ENCODE measurements around the gene NBAS.
"Not testable (repeated sequence)": the region's sequence is repeated elsewhere in the genome, so short reads cannot be mapped to it uniquely, and the experiment has no call there.

Gene NBAS

DNA sequence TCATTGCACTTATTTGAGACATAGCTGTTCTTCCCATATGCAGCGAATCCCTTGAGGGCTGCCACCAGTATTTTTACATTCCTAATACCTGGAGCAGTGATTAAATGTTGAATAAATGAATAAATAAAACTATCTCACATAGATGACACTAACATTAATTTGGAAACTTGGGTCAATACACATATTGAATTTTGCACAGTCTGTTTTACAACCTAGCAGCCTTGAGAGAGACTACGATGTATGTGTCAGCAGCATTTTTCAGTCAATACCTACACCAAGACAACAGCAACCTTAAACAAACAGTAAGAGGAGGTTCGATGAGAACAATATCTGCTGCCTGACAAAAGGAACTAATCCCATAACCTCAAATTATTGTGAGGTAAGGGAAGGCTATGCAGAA lies 53.4 kb downstream of the NBAS start:
- TF ChIP-seq, protein P1, sequence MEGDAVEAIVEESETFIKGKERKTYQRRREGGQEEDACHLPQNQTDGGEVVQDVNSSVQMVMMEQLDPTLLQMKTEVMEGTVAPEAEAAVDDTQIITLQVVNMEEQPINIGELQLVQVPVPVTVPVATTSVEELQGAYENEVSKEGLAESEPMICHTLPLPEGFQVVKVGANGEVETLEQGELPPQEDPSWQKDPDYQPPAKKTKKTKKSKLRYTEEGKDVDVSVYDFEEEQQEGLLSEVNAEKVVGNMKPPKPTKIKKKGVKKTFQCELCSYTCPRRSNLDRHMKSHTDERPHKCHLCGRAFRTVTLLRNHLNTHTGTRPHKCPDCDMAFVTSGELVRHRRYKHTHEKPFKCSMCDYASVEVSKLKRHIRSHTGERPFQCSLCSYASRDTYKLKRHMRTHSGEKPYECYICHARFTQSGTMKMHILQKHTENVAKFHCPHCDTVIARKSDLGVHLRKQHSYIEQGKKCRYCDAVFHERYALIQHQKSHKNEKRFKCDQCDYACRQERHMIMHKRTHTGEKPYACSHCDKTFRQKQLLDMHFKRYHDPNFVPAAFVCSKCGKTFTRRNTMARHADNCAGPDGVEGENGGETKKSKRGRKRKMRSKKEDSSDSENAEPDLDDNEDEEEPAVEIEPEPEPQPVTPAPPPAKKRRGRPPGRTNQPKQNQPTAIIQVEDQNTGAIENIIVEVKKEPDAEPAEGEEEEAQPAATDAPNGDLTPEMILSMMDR (IDR thresholded peaks at IDR 0.05; ENCODE audit: control extremely low read depth, extremely low read depth, low read depth, missing control alignments): no peak
- DNase-seq (ENCODE audit: extremely low spot score): no peak
- ChIA-PET POLR2A (no interaction called here), CTCF (interaction anchor here (1.8 kb wide), 1 partner anchor 9 kb away, joined by 5 read pairs; no protein-coding TSS in a partner anchor)

DNA sequence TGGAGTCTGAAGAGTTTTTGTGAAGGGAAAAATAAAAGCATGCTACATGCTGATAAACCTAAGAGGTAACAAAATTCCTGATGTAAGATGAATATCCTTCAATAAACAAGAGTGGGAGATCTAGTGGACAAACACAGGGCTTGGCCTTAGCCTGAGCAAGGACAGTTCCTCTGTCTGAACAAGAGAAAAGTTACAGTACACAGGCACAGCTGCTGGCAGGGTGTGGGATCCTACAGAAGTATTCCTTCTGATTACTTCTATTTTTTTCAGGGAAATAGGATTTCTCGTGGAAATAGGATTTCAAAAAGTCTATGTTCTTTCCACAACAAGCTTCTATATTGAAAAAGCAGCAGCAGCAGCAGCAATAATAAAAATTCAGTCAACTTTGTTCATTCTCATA lies 54.1 kb downstream of the NBAS start:
- ChIA-PET CTCF (interaction anchor here (1.5 to 1.8 kb wide), 2 partner anchors 9 to 27 kb away, joined by 3 to 5 read pairs; no protein-coding TSS in a partner anchor), POLR2A (no interaction called here)
- DNase-seq (ENCODE audit: extremely low spot score): no peak
- TF ChIP-seq, protein P1 (IDR thresholded peaks at IDR 0.05; ENCODE audit: control extremely low read depth, extremely low read depth, low read depth, missing control alignments): no peak

DNA sequence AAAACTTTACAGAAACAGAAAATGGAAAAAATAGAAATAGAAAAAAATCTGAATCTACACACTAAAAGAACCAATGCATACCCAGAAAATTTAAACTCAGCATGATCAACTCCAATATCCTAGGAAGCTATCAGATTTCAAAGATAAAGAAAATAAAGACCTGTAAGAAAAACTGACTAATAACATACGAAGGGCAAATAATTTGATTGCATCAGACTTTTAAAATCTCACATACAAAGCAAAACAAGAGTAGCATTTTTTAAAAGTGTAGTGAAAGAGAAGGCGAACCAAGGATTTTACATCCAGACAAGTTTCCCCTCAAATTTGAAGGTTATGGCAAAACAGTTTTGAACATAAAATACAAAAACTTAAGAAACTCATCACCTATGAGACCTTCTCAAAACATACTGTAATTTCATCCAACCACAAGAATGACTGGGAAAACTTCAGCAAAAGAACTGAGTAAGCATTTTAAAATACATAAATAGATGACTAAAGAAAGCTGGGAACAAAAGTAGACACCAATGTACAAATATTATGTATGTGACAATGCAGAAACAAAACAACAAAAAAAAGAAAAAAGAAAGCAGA lies 54.8 kb downstream of the NBAS start:
- TF ChIP-seq, protein P1 (IDR thresholded peaks at IDR 0.05; ENCODE audit: control extremely low read depth, extremely low read depth, low read depth, missing control alignments): no peak
- ChIA-PET CTCF (interaction anchor here (1.5 to 1.8 kb wide), 2 partner anchors 10 to 27 kb away, joined by 3 to 5 read pairs; no protein-coding TSS in a partner anchor), POLR2A (no interaction called here)
- DNase-seq (ENCODE audit: extremely low spot score): no peak

DNA sequence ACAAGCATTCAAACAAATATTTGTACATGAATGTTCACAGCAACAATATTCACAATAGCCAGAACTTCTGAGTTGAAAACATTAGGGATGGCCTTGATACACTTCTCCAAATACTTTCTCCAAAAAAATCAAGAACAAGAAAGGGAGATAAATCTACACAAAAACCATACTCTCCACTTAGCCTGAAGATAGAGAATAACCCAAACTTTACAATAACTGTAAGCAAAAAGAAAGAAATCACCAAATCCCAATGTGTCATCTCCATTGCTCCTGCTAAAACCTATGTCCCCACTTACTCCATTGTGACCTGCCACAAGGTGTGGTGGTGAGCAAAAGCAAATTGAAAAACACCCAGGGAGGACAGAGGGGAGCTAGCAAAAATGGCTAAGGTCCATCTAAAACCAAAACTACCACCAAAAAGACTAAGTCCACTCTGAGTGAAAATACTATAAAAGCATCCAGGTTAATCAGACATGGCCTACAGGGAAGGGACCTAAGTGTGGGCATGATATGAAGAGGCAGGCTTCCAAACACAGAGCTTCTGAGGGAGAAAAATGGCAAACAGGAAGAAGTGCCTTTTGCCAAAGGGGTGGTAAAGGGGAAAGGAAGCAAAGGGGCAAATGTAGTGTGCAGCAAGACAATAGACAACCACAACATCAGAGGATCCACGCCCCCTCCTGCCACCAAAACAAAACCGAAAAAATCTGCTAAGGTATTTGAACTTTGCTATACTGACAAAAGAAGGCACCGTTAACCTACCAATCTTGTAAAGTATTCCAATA lies 56.1 kb downstream of the NBAS start:
- ChIA-PET CTCF (interaction anchor here (1.1 to 1.5 kb wide), 2 partner anchors 8 to 25 kb away, joined by 3 read pairs; no protein-coding TSS in a partner anchor), POLR2A (no interaction called here)
- DNase-seq (ENCODE audit: extremely low spot score): no peak
- TF ChIP-seq, protein P1 (IDR thresholded peaks at IDR 0.05; ENCODE audit: control extremely low read depth, extremely low read depth, low read depth, missing control alignments): no peak

DNA sequence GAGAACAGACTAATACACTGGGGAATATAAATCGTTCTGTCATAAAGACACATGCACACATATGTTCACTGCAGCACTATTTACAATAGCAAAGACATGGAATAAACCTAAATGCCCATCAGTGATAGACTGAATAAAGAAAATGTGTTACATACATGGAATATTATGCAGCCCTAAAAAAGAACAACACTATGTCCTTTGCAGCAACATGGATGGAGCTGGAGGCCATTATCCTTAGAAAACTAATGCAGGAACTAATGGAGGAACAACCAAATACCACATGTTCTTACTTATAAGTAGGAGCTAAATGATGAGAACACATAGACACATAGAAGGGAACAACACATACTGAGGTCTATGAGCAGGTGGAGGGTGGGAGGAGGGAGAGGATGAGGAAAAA lies 61.9 kb downstream of the NBAS start:
- POLR2A ChIA-PET; DNase-seq (ENCODE audit: extremely low spot score): not testable (repeated sequence)
- CTCF ChIA-PET: interaction anchor here (1.1 kb wide), 1 partner anchor 14 kb away, joined by 3 read pairs; no protein-coding TSS in a partner anchor

DNA sequence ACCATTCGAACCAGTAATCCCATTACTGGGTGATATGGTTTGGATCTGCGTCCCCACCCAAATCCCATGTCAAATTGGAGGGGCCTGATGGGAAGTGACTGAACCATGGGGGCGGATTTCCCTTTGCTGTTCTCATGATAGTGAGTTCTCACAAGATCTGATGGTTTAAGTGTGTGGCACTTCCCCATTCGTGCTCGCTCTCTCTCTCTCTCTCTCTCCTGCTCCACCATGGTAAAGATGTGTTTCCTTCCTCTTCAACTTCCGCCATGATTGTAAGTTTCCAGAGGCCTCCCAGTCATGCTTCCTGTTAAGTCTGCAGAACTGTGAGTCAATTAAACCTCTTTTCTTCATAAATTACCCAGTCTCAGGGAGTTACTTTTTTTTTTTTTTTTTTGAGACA lies 62.6 kb downstream of the NBAS start:
- DNase-seq (ENCODE audit: extremely low spot score): no peak
- POLR2A ChIA-PET: no interaction called here
- TF ChIP-seq, protein P1 (IDR thresholded peaks at IDR 0.05; ENCODE audit: control extremely low read depth, extremely low read depth, low read depth, missing control alignments): no peak
- CTCF ChIA-PET: interaction anchor here (2.0 kb wide), 1 partner anchor 78 kb away, joined by 7 read pairs; no protein-coding TSS in a partner anchor

DNA sequence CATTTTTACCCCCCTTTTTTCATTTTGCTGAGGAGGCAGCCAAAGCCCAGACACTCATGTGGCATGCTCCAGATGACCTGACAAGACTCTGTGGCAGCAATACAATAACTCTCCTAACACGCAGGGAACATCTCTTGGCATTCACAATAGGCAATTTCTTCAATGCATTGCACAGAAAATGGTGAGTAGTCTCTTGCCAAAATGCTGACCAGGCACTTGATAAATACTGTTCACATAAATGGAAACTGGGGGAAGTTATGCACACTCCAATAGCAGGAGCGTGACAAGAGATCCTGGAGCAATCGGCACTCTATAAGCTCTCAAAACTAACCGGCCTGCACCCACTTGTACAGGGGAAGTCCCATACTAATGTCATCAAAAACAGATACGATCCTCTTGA lies 66.3 kb downstream of the NBAS start:
- POLR2A ChIA-PET: no interaction called here
- no peak for DNase-seq (ENCODE audit: extremely low spot score)
- TF ChIP-seq, protein P1 (IDR thresholded peaks at IDR 0.05; ENCODE audit: control extremely low read depth, extremely low read depth, low read depth, missing control alignments): no peak
- CTCF ChIA-PET: no interaction called here

Measured in GM10248 (cell line).